HG02938 (cell line): ENCODE results near the gene SUCO.
"Not testable (repeated sequence)": the region's sequence is repeated elsewhere in the genome, so short reads cannot be mapped to it uniquely, and the experiment has no call there.

Experiments
- ATAC-seq: cut with Tn5 transposase; IDR thresholded peaks from one replicate; pipeline ENCODE4 v1.9.1; 2021; ENCODE audit warnings: mild to moderate bottlenecking, moderate library complexity; ENCODE audit not compliant: unreplicated experiment

SUCO gene, protein sequence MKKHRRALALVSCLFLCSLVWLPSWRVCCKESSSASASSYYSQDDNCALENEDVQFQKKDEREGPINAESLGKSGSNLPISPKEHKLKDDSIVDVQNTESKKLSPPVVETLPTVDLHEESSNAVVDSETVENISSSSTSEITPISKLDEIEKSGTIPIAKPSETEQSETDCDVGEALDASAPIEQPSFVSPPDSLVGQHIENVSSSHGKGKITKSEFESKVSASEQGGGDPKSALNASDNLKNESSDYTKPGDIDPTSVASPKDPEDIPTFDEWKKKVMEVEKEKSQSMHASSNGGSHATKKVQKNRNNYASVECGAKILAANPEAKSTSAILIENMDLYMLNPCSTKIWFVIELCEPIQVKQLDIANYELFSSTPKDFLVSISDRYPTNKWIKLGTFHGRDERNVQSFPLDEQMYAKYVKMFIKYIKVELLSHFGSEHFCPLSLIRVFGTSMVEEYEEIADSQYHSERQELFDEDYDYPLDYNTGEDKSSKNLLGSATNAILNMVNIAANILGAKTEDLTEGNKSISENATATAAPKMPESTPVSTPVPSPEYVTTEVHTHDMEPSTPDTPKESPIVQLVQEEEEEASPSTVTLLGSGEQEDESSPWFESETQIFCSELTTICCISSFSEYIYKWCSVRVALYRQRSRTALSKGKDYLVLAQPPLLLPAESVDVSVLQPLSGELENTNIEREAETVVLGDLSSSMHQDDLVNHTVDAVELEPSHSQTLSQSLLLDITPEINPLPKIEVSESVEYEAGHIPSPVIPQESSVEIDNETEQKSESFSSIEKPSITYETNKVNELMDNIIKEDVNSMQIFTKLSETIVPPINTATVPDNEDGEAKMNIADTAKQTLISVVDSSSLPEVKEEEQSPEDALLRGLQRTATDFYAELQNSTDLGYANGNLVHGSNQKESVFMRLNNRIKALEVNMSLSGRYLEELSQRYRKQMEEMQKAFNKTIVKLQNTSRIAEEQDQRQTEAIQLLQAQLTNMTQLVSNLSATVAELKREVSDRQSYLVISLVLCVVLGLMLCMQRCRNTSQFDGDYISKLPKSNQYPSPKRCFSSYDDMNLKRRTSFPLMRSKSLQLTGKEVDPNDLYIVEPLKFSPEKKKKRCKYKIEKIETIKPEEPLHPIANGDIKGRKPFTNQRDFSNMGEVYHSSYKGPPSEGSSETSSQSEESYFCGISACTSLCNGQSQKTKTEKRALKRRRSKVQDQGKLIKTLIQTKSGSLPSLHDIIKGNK (N-terminal part only)

DNA sequence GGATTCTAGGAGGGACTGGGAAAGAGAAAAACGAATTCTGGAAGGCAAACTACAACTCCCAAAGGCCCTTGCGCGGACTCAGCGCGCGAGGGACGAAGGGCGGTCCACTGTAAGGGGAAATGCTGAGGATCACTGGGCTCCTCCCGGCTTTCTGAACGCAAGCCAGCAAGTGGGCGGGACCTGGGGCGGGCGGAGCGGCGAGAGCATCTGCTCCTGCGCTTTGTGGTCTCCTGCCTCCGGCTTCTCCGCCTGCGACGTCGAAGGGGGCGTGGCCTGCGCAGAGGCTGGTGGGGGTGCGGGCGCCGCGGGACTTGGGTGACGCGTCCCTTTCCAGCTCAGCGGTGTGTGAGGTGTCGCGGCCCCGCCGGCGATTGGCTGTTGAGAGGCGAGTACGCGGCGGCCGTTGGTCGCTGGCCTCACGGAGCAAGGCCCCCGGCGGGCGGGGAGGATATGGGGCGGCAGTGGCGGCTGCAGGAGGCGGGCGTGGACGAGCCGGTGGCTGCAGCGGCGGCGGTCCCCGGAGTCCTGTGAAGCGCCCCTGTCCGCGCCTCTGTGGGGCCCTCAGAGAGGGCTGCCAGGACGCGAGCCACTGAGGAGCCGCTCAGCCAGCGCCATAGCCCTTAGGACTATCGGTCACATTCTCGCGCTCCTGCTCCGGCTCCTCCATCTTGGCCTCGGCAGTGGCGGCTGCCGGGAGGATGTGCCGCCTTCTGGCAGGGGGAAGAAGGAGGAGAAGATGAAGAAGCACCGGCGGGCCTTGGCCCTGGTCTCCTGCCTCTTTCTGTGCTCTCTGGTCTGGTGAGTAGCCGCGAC lies at the start of gene SUCO:
SUCO (plus strand) TSS at position 451 of the 813 bp plus-strand sequence; CDS start at position 737, 286 bp downstream.
- peak; percentile 79 for ATAC-seq

DNA sequence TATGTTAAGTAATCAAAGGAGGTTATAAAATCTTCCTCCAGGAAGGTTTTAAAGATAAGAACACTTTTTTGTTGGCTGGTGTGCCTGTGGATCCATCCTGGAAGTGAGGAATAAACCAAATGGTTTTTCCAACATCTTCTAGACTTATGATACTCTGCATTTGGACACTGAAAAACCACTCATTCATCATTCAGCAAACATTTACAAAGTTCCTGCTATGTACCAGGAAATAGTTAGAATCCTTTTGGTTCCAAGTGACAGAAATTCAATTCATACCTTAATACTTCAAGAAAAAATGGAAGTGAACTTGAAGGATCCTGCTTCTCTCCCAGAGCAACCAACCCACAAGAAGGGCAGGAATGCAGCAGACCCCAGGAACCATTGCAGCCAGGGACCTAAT lies 49.5 kb upstream of the SUCO start:
- no peak for ATAC-seq

DNA sequence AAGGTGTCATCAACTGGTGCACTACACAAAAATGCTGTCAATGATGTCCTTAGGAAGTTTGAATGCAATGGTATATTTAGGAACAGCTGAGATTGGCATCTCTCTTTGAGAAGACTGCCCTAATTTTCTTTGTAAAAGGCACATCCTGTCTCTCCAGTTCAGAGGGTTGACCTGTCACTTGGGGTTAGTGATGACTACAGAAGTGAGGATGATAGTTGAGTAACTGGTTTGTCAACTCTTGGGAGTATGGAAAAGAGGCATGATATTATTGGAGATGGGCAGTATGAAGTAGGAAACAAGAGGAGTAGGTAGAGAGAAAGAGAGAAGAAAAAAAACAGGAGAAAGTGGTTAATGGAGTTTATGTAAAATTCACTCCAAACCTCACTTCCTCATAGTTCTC lies 48.7 kb upstream of the SUCO start:
- ATAC-seq = no peak

DNA sequence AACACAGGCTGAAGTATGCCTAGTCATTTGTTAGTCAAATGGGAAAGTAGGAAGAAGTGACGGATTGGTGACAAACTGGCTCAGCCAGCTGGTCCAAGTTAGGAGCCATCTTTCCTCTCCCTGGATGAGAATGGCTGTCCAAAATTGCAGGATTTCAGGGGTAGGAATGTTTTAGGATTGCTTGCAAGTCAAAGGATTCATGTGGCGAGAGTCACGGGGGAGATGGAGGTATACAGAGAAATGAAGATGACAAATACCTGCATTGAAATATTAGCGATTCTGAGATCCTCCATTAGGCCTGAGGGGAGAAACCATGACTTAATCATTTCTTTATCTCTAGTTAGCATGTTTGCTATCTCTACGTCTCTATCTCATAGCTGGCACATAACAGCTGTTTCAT lies 47.3 kb upstream of the SUCO start:
- ATAC-seq = no peak

DNA sequence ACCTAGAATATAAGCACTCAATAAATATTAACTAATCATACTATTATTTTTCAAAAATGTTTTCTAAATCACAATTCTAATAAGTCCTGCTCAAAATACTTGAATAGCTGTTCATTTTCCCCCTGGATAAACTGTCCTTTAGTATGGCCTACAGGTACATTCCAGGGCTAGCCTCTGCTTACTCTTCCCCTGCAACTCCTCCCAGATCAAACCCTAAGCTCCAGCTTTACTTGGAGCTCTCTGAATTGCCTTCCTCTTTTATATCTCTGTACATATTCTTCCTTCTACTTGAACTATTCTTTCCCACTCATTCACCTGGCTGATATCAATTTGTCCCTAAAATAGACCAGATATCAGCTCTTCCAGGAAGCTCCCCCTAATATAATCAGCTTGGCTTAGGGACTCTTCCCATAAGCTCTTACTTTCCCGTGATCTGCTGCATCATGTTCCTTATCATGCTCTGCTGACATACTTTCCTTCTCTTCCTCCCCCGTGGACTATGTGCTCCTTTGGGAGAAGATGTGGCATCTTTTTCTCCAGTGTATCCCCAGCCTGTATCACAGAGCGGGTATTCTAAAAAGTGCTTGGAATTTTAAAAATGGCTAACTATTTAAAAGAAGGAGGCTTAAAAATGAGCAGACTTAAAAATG lies 46.0 kb upstream of the SUCO start:
- no peak for ATAC-seq

DNA sequence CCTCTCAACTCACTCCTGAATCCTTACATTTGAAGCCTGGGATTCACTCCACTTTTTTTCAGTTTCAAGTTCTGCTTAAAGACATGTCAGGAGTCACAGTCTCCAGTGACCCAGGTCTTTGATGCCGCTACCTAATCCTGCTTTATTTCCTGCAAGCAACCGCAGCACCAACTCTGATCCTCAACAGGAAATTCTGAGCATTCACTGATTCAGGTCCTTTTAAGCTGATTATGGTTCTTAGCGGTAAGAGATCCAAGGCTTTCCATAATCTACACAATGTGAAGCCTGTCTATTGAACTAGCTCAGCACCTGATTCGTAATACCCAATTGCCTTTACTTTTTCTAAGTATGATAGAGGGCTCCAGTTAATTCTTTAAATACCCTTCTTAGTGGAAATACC lies 45.4 kb upstream of the SUCO start:
- ATAC-seq = no peak

DNA sequence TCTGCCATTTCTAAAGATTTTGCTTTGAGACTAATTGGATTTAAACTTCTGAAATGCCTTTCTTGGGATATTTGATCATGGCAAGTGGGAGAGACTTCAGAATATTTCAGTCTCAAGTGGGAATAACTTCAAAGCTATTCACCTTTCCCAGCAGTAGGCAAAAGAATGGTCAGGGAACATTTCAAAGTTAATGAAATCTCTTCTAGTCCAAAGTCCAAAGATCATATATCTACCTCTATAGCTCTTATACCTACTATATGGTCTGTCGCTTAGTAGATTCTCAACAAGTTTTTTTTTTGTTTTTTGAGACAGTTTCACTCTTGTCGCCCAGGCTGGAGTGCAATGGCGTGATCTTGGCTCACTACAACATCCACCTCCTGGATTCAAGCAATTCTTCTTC lies 44.6 kb upstream of the SUCO start:
- ATAC-seq = no peak

DNA sequence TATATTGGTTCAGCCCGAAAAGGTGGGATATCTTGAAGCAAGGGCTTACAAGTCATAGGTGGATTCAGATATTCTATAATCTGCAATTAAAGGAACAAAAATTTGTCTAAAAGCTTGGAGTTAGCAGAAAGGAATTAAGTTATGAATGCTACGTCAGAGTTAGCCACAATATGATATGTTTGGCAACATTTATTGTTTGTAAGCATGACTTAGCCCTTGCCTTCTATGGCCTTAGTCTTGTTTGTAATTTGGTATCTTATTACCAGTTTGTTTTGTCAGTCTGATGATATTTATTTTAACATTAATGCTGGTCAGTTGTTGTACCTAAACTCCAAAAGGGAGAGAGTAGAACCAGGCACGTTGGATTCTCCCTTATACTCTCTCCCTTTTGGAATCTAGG lies 43.1 kb upstream of the SUCO start:
- ATAC-seq = no peak

DNA sequence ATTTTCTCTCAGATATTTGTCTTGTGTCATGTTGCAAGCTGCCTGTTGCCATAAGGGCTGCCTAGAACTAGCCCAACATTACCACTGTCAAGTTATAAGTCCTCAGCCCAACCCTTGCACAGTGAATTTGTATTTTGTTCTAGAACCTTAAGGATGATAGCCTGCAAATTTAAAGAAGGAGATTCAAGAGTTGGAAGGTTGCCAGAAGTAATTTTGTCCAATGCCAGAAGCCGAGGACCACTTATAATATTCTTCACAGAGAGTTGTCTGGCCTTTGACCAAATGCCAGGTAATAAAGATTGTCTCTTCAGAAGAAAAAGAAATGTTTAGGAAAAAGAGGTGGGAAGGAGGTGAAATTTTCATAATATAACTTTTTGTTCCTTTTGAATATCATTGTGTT lies 40.5 kb upstream of the SUCO start:
- no peak for ATAC-seq

DNA sequence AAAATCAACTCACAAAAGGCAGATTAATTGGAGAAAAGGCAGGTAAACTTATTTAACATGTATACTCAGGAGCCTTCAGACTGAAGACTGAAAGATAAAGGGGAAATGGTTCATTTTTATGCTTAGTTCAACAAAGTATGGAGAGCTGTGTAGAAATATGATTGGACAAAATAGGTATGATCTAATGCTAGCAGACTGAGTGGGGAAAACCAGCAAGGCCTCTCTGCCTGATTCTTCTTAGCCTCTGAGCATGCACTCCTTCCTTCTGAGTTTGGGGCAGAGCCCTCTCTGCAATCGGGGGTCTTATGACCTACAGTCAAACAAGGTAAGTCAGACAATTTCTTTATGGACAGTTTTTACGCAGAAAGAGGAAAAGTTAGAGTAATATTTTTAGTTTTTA lies 38.8 kb upstream of the SUCO start:
- no peak for ATAC-seq

DNA sequence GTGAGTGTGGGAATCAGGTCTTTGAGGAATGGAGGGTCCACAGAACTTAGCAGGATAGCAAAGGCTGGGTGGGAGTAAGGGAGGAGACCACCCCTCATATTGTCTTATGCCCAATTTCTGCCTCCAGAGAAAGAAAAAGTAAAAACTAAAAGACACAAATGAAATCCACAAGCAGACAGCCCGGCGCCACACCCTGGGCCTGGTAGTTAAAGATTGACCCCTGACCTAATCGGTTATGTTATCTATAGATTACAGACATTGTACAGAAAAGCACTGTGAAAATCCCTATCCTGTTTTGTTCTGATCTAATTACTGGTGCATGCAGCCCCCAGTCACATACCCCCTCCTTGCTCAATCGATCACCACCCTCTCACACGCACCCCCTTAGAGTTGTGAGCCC lies 36.8 kb upstream of the SUCO start:
- ATAC-seq = not testable (repeated sequence)

DNA sequence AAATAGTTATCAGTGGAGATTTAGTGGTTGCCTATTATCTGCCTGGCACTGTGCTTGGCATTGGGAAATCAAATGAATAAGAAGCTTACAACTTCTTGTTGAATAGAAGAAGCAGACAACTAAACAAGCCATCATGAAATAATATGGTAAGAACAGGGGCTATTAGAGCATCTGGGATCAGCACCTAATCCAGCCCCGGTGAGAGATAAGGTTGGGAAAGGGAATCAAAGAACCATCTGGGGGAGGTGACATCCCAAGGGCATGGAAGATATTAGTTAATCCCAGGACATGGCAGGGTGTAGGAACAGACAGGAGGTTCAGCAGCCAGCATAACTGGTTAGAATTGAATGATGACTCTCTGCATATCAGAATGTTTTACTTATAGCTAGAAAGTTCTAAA lies 36.3 kb upstream of the SUCO start:
- no peak for ATAC-seq

DNA sequence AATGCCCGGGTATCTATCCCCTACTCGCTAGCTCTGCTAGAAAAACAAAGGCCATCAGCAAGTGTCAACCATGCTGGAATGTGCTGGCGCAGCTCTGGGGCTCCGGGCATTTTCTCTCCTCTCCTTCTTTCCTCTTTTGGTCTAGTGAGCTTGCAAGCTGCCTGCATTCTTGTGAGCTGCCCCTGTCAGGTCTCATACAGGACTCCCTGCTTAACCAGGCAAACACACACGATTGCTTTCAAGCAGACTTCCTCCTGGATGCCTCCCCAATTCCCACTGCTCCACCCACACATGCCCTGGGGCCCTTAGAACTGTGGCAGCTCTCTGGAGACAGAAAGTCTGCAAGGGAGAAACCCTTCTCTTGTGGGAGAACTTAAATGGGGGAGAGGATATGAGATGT lies 35.7 kb upstream of the SUCO start:
- no peak for ATAC-seq

DNA sequence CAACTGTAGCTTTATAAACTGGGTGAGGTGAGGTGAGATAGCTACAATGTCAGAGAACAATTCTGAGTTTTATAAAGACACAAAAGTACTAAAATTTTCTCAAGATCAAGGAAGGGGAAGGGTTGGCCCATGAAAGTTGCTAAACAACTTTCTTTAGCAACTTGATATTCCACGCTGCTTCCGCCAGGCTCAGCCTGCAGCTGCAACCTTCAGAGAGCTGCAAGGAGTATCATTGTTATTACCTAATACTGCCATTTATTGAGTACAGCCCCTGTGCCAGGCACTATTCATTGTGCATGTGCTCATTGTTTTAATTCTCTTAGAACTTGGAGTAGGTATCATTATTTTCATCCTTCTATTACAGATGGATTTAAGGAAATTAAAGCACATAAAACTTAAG lies 34.1 kb upstream of the SUCO start:
- no peak for ATAC-seq

DNA sequence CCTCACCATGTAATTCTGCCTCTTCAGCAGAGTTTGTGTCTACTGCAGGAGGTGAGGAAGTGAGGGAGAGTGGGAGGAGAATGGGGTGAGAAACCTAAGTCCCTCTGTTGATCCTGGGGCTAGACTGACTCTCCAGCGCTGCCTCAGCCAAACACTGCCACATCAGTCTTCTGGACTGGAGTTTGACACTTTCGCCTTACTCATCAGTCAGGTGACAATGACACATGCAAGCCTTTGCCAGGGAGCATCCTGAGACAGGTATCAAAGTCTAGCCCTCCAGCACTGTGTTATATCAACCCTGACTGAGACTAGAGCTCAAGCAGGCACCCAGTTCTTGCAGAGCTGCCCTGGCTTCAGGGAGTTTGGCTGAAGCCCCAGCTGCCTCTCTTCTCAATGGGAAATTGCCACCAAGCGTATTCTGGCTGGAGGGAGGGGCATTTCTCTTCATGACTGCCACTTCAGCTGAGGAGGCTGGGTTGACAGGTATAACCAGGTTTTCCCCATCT lies 33.3 kb upstream of the SUCO start:
- ATAC-seq = no peak

DNA sequence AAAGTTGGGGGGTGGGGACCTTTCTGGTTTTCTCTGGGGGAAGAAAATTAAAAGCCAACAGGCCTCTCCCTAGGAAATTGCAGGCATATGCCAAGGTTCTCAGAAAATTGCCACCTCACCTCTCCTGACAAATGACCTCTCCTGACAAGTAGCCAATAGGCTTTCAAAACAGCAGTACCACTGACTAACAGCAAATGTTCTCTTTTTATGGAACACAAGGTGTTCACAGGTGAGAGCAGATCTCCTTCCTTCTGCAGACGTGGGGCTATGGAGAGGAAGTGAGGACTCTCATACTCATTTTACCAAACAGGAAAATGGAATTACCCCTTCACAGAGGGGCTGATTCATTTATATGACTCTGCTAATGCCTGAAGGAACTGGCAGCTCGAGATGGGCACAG lies 32.7 kb upstream of the SUCO start:
- ATAC-seq = no peak

DNA sequence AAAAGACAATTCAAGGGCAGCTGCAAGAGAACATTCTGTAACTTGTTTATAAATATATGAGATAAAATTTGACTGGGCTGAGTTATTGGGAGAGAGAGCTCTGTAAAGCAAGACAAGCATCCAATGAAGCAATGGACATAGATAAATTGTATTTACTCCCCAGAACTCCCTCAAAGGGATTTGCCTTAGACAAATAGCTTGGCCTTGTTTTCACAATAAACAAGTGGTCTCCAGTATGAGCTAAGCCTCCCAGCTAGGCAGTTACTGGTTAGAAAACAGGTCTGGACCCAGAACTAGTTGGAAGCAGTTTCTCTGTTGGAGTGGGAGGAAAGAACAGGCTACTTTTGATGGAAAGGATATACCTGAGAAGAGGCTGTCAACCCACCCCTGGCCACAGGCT lies 25.2 kb upstream of the SUCO start:
- no peak for ATAC-seq

DNA sequence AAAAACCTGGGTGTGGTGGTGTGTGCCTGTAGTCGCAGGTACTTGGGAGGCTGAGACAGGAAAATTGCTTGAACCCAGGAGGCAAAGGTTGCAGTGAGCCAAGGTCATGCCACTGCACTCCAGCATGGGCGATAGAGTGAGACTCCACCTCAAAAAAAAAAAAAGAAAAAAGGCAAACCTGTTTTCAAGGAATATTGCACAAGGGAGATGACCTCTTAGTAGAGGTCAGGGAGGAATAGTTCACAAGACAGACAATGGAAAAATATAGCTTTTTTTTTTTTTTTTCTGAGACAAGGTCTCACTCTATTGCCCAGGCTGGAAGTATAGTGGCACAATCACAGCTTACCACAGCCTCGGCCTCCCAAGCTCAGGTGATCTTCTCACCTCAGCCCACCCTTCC lies 22.5 kb upstream of the SUCO start:
- ATAC-seq = no peak

DNA sequence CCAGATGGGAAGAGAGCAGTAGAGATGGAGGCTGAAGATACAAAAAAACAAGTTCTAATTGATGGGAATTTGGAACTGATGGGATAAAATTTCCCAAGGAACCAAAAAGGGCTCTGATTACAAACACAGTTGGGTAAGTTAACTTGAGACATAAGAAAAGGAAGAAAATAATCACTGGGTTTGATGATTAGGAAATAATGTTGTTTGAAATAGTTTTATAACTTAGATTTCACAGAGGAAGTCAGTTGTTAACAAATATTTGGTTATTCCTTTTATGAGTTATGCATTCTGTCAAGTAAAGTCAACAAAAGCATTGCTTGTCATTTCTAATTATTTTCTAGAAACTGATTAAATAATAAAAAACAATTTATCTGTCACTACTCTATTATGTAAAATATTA lies 20.4 kb upstream of the SUCO start:
- ATAC-seq = no peak

DNA sequence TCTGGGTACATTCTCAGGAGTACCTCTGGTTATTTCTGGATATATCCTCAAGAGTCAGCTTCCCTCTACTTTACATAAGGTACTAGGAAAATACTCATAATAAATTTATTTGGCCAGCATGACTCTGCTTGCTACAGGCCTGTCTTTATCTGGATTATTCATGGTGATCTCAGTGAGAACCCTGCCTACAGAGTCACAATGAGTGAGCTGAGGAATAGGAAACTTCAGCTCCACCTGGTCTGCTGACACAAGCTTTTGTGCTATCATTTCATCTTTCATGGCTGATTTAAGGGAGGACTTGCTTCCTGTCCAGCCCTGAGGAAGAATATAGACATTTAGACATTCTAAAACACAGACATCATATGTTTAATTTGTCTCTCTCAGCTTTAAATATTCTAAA lies 19.5 kb upstream of the SUCO start:
- no peak for ATAC-seq
